SU-DHL-6 (cell line): ENCODE results near the gene WFDC11.

Experiments
- H2AFZ ChIP-seq: fragments of 200-600 bp; sonication (generic); 2 replicates; pipeline ENCODE4 v1.6.1; 2014; ENCODE audit warnings: low read depth, mild to moderate bottlenecking, moderate library complexity, mixed read lengths, antibody characterized with exemption, low read length; ENCODE audit not compliant: severe bottlenecking
- H3F3A ChIP-seq: fragments of 200-600 bp; shearing (Covaris generic); 2 replicates; pipeline ENCODE4 v1.6.0; 2016; ENCODE audit warnings: antibody characterized with exemption, mild to moderate bottlenecking; ENCODE audit not compliant: insufficient read depth
- H3K27ac ChIP-seq: fragments of 200-600 bp; sonication (generic); 2 replicates; pipeline ENCODE4 v1.5.1; 2016; ENCODE audit warnings: low read depth, mild to moderate bottlenecking, low read length, moderate library complexity, mixed read lengths
- H3K27me3 ChIP-seq: fragments of 200-600 bp; sonication (generic), shearing (Covaris generic); 2 replicates; pipeline ENCODE4 v1.6.0; 2014; ENCODE audit warnings: mild to moderate bottlenecking, low read length
- H3K36me3 ChIP-seq: fragments of 200-600 bp; sonication (generic); 2 replicates; pipeline ENCODE4 v1.6.1; 2014; ENCODE audit warnings: mild to moderate bottlenecking, low read length, mixed read lengths
- H3K4me2 ChIP-seq: fragments of 300-600, 200-600 bp; shearing (Covaris generic), sonication (generic); 2 replicates; pipeline ENCODE4 v1.6.0; 2014; ENCODE audit warnings: low read length, low read depth, mild to moderate bottlenecking; ENCODE audit not compliant: poor library complexity, severe bottlenecking
- H3K4me3 ChIP-seq: fragments of 200-600 bp; sonication (generic); 2 replicates; pipeline ENCODE4 v1.5.1; 2014; ENCODE audit warnings: antibody characterized with exemption, low read length, mild to moderate bottlenecking, mixed read lengths; ENCODE audit not compliant: insufficient read depth, poor library complexity, severe bottlenecking
- H3K79me2 ChIP-seq: fragments of 200-600 bp; sonication (generic); 2 replicates; pipeline ENCODE4 v1.6.1; 2014; ENCODE audit warnings: mild to moderate bottlenecking, low read length, moderate library complexity; ENCODE audit not compliant: insufficient read depth
- H3K9ac ChIP-seq: fragments of 200-600 bp; sonication (generic); 2 replicates; pipeline ENCODE4 v1.7.0; 2014; ENCODE audit warnings: mild to moderate bottlenecking, low read length
- H3K9me2 ChIP-seq: fragments of 200-600 bp; sonication (generic); replicated peaks from 2 replicates; pipeline ENCODE4 v1.6.1; 2014; ENCODE audit warnings: low read length; ENCODE audit not compliant: insufficient read depth
- H3K9me3 ChIP-seq: fragments of 200-600 bp; sonication (generic); 2 replicates; pipeline ENCODE4 v1.6.1; 2014; ENCODE audit warnings: low read length, mixed read lengths; ENCODE audit not compliant: insufficient read depth
- H4K20me1 ChIP-seq: fragments of 200-600 bp; sonication (generic); 2 replicates; pipeline ENCODE4 v1.6.1; 2014; ENCODE audit warnings: low read depth, mild to moderate bottlenecking, antibody characterized with exemption, low read length, moderate library complexity, mixed read lengths
- CTCF ChIP-seq: fragments of 200-600 bp; sonication (generic); IDR thresholded peaks from one replicate; pipeline ENCODE4 v1.5.1; 2017; ENCODE audit warnings: antibody characterized with exemption, mild to moderate bottlenecking, low read length, moderate library complexity; ENCODE audit not compliant: insufficient read depth, poor library complexity, severe bottlenecking
- EZH2phosphoT487 ChIP-seq: fragments of 200-600 bp; sonication (generic), shearing (Covaris generic); conservative IDR thresholded peaks from 2 replicates; pipeline ENCODE4 v1.6.1; 2018; ENCODE audit warnings: mild to moderate bottlenecking, antibody characterized with exemption, low read length, moderate library complexity, mixed read lengths

The WFDC11 gene

DNA sequence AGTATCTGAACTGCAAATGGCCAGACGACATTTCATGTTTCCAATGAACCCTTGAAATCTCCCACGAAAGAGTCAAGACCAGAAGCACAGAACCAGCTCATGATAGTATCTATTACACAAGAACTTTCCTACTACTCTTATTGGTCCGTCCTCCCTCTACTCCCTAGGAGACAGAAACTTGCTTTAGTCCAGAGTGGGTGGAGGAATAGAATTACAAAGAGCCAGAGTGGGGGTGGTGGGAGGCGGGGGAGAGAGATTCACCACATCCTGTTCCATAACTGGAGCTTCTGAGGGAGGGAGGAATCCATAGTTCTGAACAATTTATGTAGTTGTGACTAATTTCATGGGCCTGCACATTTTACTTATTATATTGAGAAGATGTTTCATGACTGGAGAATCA, 59.0 kb downstream of the WFDC11 start:
- H3K4me3 ChIP-seq: no peak overlapping the region
- no peak overlapping the region for H3K9ac ChIP-seq
- H3K36me3 ChIP-seq: no peaks in the 10 kb centered on the region
- no peaks in the 10 kb centered on the region for H3K79me2 ChIP-seq
- H3K9me2 ChIP-seq: no peaks in the 10 kb centered on the region
- H3K27me3 ChIP-seq: no peaks in the 10 kb centered on the region
- no peak overlapping the region for H2AFZ ChIP-seq
- H3F3A ChIP-seq: no peaks in the 10 kb centered on the region
- no peak for TF ChIP-seq CTCF
- no peak for TF ChIP-seq EZH2phosphoT487
- peaks cover 4% of the 10 kb centered on the region; the same call in 1 of the 2 replicates for H3K9me3 ChIP-seq
- H4K20me1 ChIP-seq: no peaks in the 10 kb centered on the region
- no peak overlapping the region for H3K4me2 ChIP-seq
- no peak overlapping the region for H3K27ac ChIP-seq

- Histone ChIP-seq H3K36me3 (no peaks in the 10 kb centered on the region), H3K27ac (no peak overlapping the region), H3K4me3 (no peak overlapping the region), H3K79me2 (no peaks in the 10 kb centered on the region), H3K4me2 (no peak overlapping the region), H4K20me1 (no peaks in the 10 kb centered on the region), H3K9me2 (no peaks in the 10 kb centered on the region), H2AFZ (no peak overlapping the region), H3K27me3 (no peaks in the 10 kb centered on the region), H3F3A (no peaks in the 10 kb centered on the region), H3K9ac (no peak overlapping the region), H3K9me3 (peaks cover 4% of the 10 kb centered on the region; the same call in 1 of the 2 replicates)
- TF ChIP-seq EZH2phosphoT487 (no peak), CTCF (no peak)
Measured at GRCh38 chr20:45607810-45608209, 62.2 kb downstream of the WFDC11 start.
